Uterus (tissue), 4 donors: ENCODE data around the gene EPX. TPM values are rescaled to one million over a fixed set of nuclear protein-coding genes. Genes with fewer than 3 reads are reported as not detected.

Source experiments
- DNase-seq, 2 donors: peaks; one replicate each; pipeline ENCODE4 v3.0.0-alpha.2; 2019 to 2020
- H3K27ac ChIP-seq, 2 donors: fragments of 200-600 bp; sonication (generic); 1 replicate in 1 of 2; 2 replicates in 1 of 2; pipeline ENCODE4 v1.5.1; 2016 to 2018
- H3K27me3 ChIP-seq, 2 donors: fragments of 200-600 bp; sonication (generic); one replicate each; pipeline ENCODE4 v1.5.1; 2018 to 2019; ENCODE audit warnings: control low read depth in 1 of 2
- H3K36me3 ChIP-seq, 2 donors: fragments of 200-600 bp; sonication (generic); one replicate each; pipeline ENCODE4 v1.5.1; 2019; ENCODE audit warnings: control low read depth in 1 of 2
- H3K4me1 ChIP-seq, 2 donors: fragments of 200-600 bp; sonication (generic); one replicate each; pipeline ENCODE4 v1.5.1; 2018 to 2019; ENCODE audit warnings: control low read depth in 1 of 2
- H3K4me3 ChIP-seq, 2 donors: fragments of 200-600 bp; sonication (generic); 1 replicate in 1 of 2; 2 replicates in 1 of 2; pipeline ENCODE4 v1.5.1; 2018 to 2019; ENCODE audit warnings: mild to moderate bottlenecking in 1 of 2
- H3K9me3 ChIP-seq, 2 donors: fragments of 200-600 bp; sonication (generic); one replicate each; pipeline ENCODE4 v1.5.1; 2019; ENCODE audit warnings: control low read depth in 1 of 2
- CTCF ChIP-seq, 4 experiments: fragments of 200-600 bp in 2 of 4; fragments of 450-650 bp in 2 of 4; sonication (generic) in 2 of 4; IDR thresholded peaks; one replicate each; pipeline ENCODE4 v1.5.1; 2016 to 2019; ENCODE audit warnings: antibody characterized with exemption in 4 of 4, mild to moderate bottlenecking in 2 of 4, moderate library complexity in 1 of 4
- POLR2A ChIP-seq, 2 donors: fragments of 450-650 bp; IDR thresholded peaks; one replicate each; pipeline ENCODE4 v1.6.1; 2016; ENCODE audit warnings: antibody characterized with exemption in 2 of 2, mild to moderate bottlenecking in 1 of 2, moderate library complexity in 1 of 2
- intact Hi-C: fragments of 100-400 bp; cut with DNase I; formaldehyde crosslinking; loops from one replicate; pipeline ENCODE4 v1.15.1; 2023; ENCODE audit warnings: low total_unique reads
- total RNA-seq, 4 donors: library from RNA; depleted of rRNA in 3 of 4; stranded (reverse); fragments of >200 nt in 3 of 4; gene quantifications; one replicate each; pipeline versions ENCODE4 v1.1.0 to v1.2.4, GENCODE V29; 2014 to 2023
- donor health status: DM: yes; HTN: yes; CAD: no.

The EPX gene
- total RNA-seq, 4 donors from 2014 or later: not detected

DNA sequence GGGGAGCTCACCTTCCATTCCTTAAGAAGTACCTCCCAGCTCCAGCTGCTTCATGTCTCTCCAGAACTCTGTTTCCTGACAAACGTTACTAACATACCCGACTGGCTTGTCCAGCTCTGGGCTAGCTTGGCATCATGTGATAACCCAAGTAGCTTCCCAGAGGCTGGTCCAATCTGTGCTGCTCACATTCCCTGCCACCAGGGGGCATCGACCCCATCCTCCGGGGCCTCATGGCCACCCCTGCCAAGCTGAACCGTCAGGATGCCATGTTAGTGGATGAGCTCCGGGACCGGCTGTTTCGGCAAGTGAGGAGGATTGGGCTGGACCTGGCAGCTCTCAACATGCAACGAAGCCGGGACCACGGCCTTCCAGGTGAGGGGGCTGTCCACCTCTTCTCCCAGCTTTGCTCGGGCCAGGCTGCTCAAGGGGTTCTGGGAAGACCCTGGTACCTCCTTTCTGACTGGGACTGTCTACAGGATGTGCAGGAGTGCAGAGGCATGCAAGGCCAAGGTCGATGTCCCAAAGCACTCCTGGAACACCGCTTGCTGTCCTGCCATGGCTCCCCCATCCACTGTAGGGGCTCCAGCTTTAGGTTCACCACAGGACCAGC lies 7.6 kb downstream of the EPX start:
- H3K36me3 ChIP-seq: no peaks in the 10 kb centered on the region
- H3K4me1 ChIP-seq: no peaks in the 10 kb centered on the region
- no peak overlapping the region for H3K4me3 ChIP-seq
- intact Hi-C loops: no loop called here
- H3K27me3 ChIP-seq: no peaks in the 10 kb centered on the region
- TF ChIP-seq POLR2A (IDR thresholded peaks at IDR 0.05) (no peak), CTCF (IDR thresholded peaks at IDR 0.05) (peak in 1 of 4 experiments; percentile 33)
- no peaks in the 10 kb centered on the region for H3K9me3 ChIP-seq
- peak in 1 of 2 donors; percentile 28 for DNase-seq
- H3K27ac ChIP-seq: no peak overlapping the region

DNA sequence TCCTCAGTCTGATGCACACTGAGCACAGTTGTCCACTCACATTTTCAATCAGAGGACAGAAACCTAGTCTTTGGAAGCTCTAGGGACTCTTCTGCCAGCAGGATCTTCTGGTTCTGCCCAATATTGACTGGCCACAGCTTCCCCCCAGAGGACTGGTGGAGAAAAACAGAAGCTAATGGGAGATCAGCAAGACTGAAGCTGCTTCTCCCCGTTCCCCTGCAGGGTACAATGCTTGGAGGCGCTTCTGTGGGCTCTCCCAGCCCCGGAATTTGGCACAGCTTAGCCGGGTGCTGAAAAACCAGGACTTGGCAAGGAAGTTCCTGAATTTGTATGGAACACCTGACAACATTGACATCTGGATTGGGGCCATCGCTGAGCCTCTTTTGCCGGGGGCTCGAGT lies 10.3 kb downstream of the EPX start:
- Histone ChIP-seq H3K27me3 (no peaks in the 10 kb centered on the region), H3K4me1 (no peaks in the 10 kb centered on the region), H3K9me3 (no peaks in the 10 kb centered on the region), H3K27ac (no peak overlapping the region), H3K36me3 (no peaks in the 10 kb centered on the region), H3K4me3 (no peak overlapping the region)
- intact Hi-C loops: no loop called here
- no peak for DNase-seq
- no peak for TF ChIP-seq POLR2A (IDR thresholded peaks at IDR 0.05)
- TF ChIP-seq CTCF (IDR thresholded peaks at IDR 0.05): no peak

- no peak overlapping the region for H3K27ac ChIP-seq
- no peak for DNase-seq
- H3K4me1 ChIP-seq: no peaks in the 10 kb centered on the region
- H3K9me3 ChIP-seq: no peaks in the 10 kb centered on the region
- H3K27me3 ChIP-seq: no peaks in the 10 kb centered on the region
- no peak for TF ChIP-seq POLR2A (IDR thresholded peaks at IDR 0.05)
- TF ChIP-seq CTCF (IDR thresholded peaks at IDR 0.05): no peak
- intact Hi-C loops: no loop called here
- H3K36me3 ChIP-seq: no peaks in the 10 kb centered on the region
- H3K4me3 ChIP-seq: no peak overlapping the region
Measured at GRCh38 chr17:58204796-58205195, 12.3 kb downstream of the EPX start.

- H3K27me3 ChIP-seq: no peaks in the 10 kb centered on the region
- H3K4me3 ChIP-seq: no peak overlapping the region
- no peak for TF ChIP-seq POLR2A (IDR thresholded peaks at IDR 0.05)
- H3K9me3 ChIP-seq: no peaks in the 10 kb centered on the region
- DNase-seq: no peak
- H3K27ac ChIP-seq: no peak overlapping the region
- intact Hi-C loops: no loop called here
- H3K4me1 ChIP-seq: no peaks in the 10 kb centered on the region
- no peaks in the 10 kb centered on the region for H3K36me3 ChIP-seq
Measured at GRCh38 chr17:58205936-58206335, 13.4 kb downstream of the EPX start.

DNA sequence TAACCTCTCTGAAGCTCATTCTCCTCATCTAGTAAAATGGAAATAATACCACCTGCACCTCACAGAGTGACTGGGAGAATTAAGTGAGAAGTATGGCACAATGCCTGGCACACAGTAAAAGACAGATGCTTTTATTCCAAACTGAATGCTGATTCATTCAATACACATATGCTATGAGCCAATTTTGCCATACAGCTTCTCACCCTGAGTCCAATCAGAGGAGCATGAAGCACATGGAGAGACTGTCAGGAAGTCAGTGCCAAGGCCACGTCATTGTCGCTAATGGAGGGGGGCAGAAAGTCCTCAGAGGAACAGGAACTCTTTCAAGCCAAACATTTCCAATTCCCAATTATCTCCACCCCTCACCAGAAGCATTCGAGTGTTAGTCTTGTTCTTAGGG lies 14.9 kb downstream of the EPX start:
- intact Hi-C loops: no loop called here
- H3K36me3 ChIP-seq: no peaks in the 10 kb centered on the region

More for the DNA sequence above, 14.9 kb downstream of the EPX start:
- DNase-seq: no peak
- TF ChIP-seq CTCF (IDR thresholded peaks at IDR 0.05) (no peak), POLR2A (IDR thresholded peaks at IDR 0.05) (no peak)
- H3K9me3 ChIP-seq: no peaks in the 10 kb centered on the region
- H3K27ac ChIP-seq: no peak overlapping the region
- H3K27me3 ChIP-seq: no peaks in the 10 kb centered on the region
- no peaks in the 10 kb centered on the region for H3K4me1 ChIP-seq
- H3K4me3 ChIP-seq: no peak overlapping the region
